Measurements from ENCODE around the gene TMEM156.

Gene TMEM156

GRCh38 chr4:38930204-38930603, 102.0 kb downstream of the TMEM156 start:
- FAIRE-seq (peak; percentile 85), DNase-seq (ENCODE audit: insufficient read length, low spot score) (peak; percentile 25)

- DNase-seq (ENCODE audit: insufficient read length, low spot score) (no peak), FAIRE-seq (no peak)
Measured at GRCh38 chr4:38928974-38929373, 103.2 kb downstream of the TMEM156 start.

GRCh38 chr4:38928568-38928967, 103.6 kb downstream of the TMEM156 start:
- FAIRE-seq: no peak
- DNase-seq (ENCODE audit: insufficient read length, low spot score): no peak

GRCh38 chr4:38926896-38927295, 105.3 kb downstream of the TMEM156 start:
- DNase-seq (ENCODE audit: insufficient read length, low spot score): no peak
- no peak for FAIRE-seq

- FAIRE-seq (no peak), DNase-seq (ENCODE audit: insufficient read length, low spot score) (no peak)
Measured at GRCh38 chr4:38925492-38926413, 106.5 kb downstream of the TMEM156 start.

GRCh38 chr4:38924353-38924752, 107.9 kb downstream of the TMEM156 start:
- DNase-seq (ENCODE audit: insufficient read length, low spot score) (no peak), FAIRE-seq (no peak)

- DNase-seq (ENCODE audit: insufficient read length, low spot score): no peak
- no peak for FAIRE-seq
Measured at GRCh38 chr4:38923746-38924145, 108.5 kb downstream of the TMEM156 start.

GRCh38 chr4:38921151-38921550, 111.1 kb downstream of the TMEM156 start:
- no peak for FAIRE-seq
- no peak for DNase-seq (ENCODE audit: insufficient read length, low spot score)

GRCh38 chr4:38920677-38921076, 111.5 kb downstream of the TMEM156 start:
- no peak for FAIRE-seq
- no peak for DNase-seq (ENCODE audit: insufficient read length, low spot score)

- no peak for FAIRE-seq
- DNase-seq (ENCODE audit: insufficient read length, low spot score): no peak
Measured at GRCh38 chr4:38920186-38920585, 112.0 kb downstream of the TMEM156 start.

GRCh38 chr4:38919494-38919893, 112.7 kb downstream of the TMEM156 start:
- no peak for FAIRE-seq

GRCh38 chr4:38917481-38918025, 114.7 kb downstream of the TMEM156 start:
- DNase-seq (ENCODE audit: insufficient read length, low spot score) (no peak), FAIRE-seq (no peak)

More at GRCh38 chr4:38919494-38919893, 112.7 kb downstream of the TMEM156 start:
- DNase-seq (ENCODE audit: insufficient read length, low spot score): no peak
